NT2/D1 (cell line): ENCODE results near the gene IFT25.

Experiments used
- SUZ12 ChIP-seq: IDR thresholded peaks from 2 replicates; pipeline ENCODE4 v1.6.1; 2011; ENCODE audit not compliant: insufficient read length, insufficient read depth; ENCODE audit errors: extremely low read depth
- YY1 ChIP-seq: IDR thresholded peaks from 2 replicates; pipeline ENCODE4 v1.6.1; 2011; ENCODE audit not compliant: insufficient read length, insufficient read depth

DNA sequence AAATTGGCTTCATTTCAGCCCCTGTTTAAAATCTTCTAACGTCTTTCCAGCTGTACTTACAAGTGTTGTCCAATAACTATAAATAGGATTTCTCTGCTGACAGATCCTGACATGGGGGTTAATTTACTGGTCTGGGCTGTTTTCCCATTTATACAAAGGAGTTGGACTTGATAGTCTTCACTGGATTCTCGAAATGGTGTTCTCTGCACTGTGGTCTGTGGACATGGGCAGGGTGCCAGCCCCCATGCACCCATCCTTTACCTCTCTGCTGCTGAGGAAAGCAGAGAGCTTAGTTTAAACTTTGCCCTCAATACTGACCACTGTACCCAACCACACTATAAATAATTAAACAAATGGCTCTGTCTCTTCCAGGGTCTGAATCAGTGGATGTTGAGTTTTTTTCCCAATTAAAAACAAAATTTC lies 46.3 kb downstream of the IFT25 start:
- TF ChIP-seq YY1 (no peak), SUZ12 (no peak)
